ENCODE measurements around the gene AGBL3.
A peak's percentile ranks its signal among the peaks of the same experiment; 100 is the strongest.

Gene AGBL3

GRCh38 chr7:135129579-135129978, 143.3 kb downstream of the AGBL3 start:
- intact Hi-C loops (cut with DNase I; ENCODE audit: low total_unique reads), result no loop called here
- Histone ChIP-seq H3K4me3 (no peak overlapping the region), H3K36me3 (no peaks in the 10 kb centered on the region), H3K27ac (no peak overlapping the region), H3K27me3 (no peaks in the 10 kb centered on the region), H3K9me3 (peaks cover 0 to 5% (median 0%) of the 10 kb centered on the region in 3 donors), H3K4me1 (no peaks in the 10 kb centered on the region)
- no peak for DNase-seq
- TF ChIP-seq CTCF (IDR thresholded peaks at IDR 0.05), result no peak

- intact Hi-C loops (cut with DNase I; ENCODE audit: low total_unique reads), result no loop called here
- Histone ChIP-seq H3K4me1 (peaks cover 0 to 15% (median 7%) of the 10 kb centered on the region in 4 donors), H3K9me3 (no peaks in the 10 kb centered on the region), H3K4me3 (no peak overlapping the region), H3K27me3 (no peaks in the 10 kb centered on the region), H3K36me3 (no peaks in the 10 kb centered on the region), H3K27ac (no peak overlapping the region)
- no peak for DNase-seq
- TF ChIP-seq CTCF (IDR thresholded peaks at IDR 0.05), result no peak
These were observed 157.8 kb downstream of the AGBL3 start for GRCh38 chr7:135143885-135144668.

- peak overlapping the region; percentile 45 to 59 for H3K4me3 ChIP-seq
- intact Hi-C loops (cut with DNase I; ENCODE audit: low total_unique reads), result no loop called here
These were observed 161.1 kb downstream of the AGBL3 start for GRCh38 chr7:135147341-135147898.

GRCh38 chr7:135147899-135148721, 161.8 kb downstream of the AGBL3 start, which contains the start of gene TMEM140:
TMEM140 (plus strand) TSS chr7:135148072; CDS start chr7:135164442, 16,370 bp downstream.
- intact Hi-C loops (cut with DNase I; ENCODE audit: low total_unique reads), result no loop called here
- H3K4me1 ChIP-seq, result peaks cover 0 to 42% (median 12%) of the 10 kb centered on the region in 4 donors
- peak within 1 kb of the TSS; percentile 45 to 59 for H3K4me3 ChIP-seq
- no peaks in the 10 kb centered on the region for H3K27me3 ChIP-seq
- TF ChIP-seq CTCF (IDR thresholded peaks at IDR 0.05), result no peak
- peak within 1 kb of the TSS; percentile 91 to 93 for H3K27ac ChIP-seq
- H3K36me3 ChIP-seq, result peaks cover 0 to 11% (median 0%) of the 10 kb centered on the region in 3 donors
- no peak for DNase-seq
- no peaks in the 10 kb centered on the region for H3K9me3 ChIP-seq

More at GRCh38 chr7:135147341-135147898, 161.1 kb downstream of the AGBL3 start:
- no peak for TF ChIP-seq CTCF (IDR thresholded peaks at IDR 0.05)
- DNase-seq, result no peak
- Histone ChIP-seq H3K36me3 (peaks cover 0 to 11% (median 0%) of the 10 kb centered on the region in 3 donors), H3K27ac (peak overlapping the region; percentile 91 to 93), H3K4me1 (peaks cover 0 to 42% (median 12%) of the 10 kb centered on the region in 4 donors), H3K27me3 (no peaks in the 10 kb centered on the region), H3K9me3 (no peaks in the 10 kb centered on the region)

GRCh38 chr7:135150072-135150782, 163.9 kb downstream of the AGBL3 start:
- Histone ChIP-seq H3K4me1 (peaks cover 0 to 42% (median 12%) of the 10 kb centered on the region in 4 donors), H3K36me3 (peaks cover 0 to 11% (median 0%) of the 10 kb centered on the region in 3 donors), H3K27ac (peak overlapping the region; percentile 91 to 93), H3K9me3 (no peaks in the 10 kb centered on the region), H3K27me3 (no peaks in the 10 kb centered on the region), H3K4me3 (peak overlapping the region; percentile 0 to 59)
- intact Hi-C loops (cut with DNase I; ENCODE audit: low total_unique reads), result no loop called here
- no peak for TF ChIP-seq CTCF (IDR thresholded peaks at IDR 0.05)
- DNase-seq, result no peak
